Mammary epithelial cell (primary cell): ENCODE data around the gene ARHGAP4.

Source experiments
- EZH2 ChIP-seq: IDR thresholded peaks from 2 replicates; pipeline ENCODE4 v1.6.1; 2012; ENCODE audit warnings: low read length, inconsistent platforms, borderline replicate concordance
- TF ChIP-seq, protein P1 (sequence below), 2 donors: IDR thresholded peaks in 1 of 2; conservative IDR thresholded peaks in 1 of 2; 2 replicates each; pipeline ENCODE4 v1.5.1; 2011 to 2012; ENCODE audit warnings: inconsistent platforms in 2 of 2, low read length in 2 of 2, mild to moderate bottlenecking in 2 of 2, control low read depth in 1 of 2, low read depth in 1 of 2; ENCODE audit not compliant: insufficient read depth in 1 of 2; ENCODE audit errors: extremely low read depth in 1 of 2

DNA sequence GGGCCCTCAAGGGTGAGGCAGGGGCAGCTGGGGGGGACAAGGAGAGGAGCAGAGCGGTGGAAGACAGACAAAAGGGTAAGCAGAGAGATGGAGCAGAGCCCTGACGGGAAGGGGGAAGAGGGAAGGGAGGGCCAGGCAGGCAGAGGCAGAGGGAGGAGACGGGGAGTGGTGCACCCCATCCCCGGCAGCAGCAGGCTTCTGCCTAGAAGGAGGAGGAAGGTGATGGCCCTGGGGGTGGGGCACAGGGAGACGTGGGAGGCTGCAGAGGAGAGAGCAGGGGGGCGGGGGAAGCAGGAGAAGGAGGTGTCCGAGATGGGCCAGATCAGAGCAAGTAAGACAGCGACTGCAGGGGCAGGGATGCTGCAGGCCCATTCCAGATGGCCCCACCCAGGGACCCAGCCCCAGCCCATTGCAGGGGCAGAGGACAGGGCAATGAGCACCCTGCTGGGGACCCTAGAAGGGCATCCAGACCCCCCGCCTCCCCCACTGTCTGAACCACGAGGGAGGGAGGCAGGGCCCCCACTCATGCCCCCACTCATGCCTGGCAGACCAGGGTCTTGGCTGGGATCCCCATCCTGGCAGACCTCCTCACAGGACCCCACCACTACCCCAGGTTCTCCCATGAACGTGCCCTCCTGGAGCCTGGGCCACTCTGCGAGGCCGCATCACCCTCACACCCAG, 42.8 kb downstream of the ARHGAP4 start:
- TF ChIP-seq, protein P1, sequence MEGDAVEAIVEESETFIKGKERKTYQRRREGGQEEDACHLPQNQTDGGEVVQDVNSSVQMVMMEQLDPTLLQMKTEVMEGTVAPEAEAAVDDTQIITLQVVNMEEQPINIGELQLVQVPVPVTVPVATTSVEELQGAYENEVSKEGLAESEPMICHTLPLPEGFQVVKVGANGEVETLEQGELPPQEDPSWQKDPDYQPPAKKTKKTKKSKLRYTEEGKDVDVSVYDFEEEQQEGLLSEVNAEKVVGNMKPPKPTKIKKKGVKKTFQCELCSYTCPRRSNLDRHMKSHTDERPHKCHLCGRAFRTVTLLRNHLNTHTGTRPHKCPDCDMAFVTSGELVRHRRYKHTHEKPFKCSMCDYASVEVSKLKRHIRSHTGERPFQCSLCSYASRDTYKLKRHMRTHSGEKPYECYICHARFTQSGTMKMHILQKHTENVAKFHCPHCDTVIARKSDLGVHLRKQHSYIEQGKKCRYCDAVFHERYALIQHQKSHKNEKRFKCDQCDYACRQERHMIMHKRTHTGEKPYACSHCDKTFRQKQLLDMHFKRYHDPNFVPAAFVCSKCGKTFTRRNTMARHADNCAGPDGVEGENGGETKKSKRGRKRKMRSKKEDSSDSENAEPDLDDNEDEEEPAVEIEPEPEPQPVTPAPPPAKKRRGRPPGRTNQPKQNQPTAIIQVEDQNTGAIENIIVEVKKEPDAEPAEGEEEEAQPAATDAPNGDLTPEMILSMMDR (conservative IDR thresholded peaks at IDR 0.05 in 1 of 2, IDR thresholded peaks at IDR 0.05 in 1 of 2; ENCODE audit: extremely low read depth in 1 of 2, insufficient read depth in 1 of 2, low read depth in 1 of 2, low read length in 2 of 2): no peak
- TF ChIP-seq EZH2: no peak
